Neuronal stem cell (in vitro differentiated cells): ENCODE measurements around the gene SRGAP3.

Experiments used
- DNase-seq: peaks from one replicate; pipeline ENCODE4 v3.0.0-alpha.2; 2013; ENCODE audit warnings: low spot score
- H2AFZ ChIP-seq: one replicate; pipeline ENCODE4 v1.6.1; 2013; ENCODE audit warnings: mild to moderate bottlenecking, low read length, inconsistent platforms
- H2AK5ac ChIP-seq: 2 replicates; pipeline ENCODE4 v1.6.1; 2013; ENCODE audit warnings: low read depth, mild to moderate bottlenecking, inconsistent platforms, low read length, moderate library complexity, mixed read lengths
- H2BK120ac ChIP-seq: 2 replicates; pipeline ENCODE4 v1.6.1; 2013; ENCODE audit warnings: low read depth, mild to moderate bottlenecking, inconsistent platforms, low read length, moderate library complexity, mixed read lengths
- H2BK12ac ChIP-seq: one replicate; pipeline ENCODE4 v1.6.1; 2013; ENCODE audit warnings: low read length, inconsistent platforms
- H2BK15ac ChIP-seq: 2 replicates; pipeline ENCODE4 v1.6.1; 2013; ENCODE audit warnings: mild to moderate bottlenecking, low read length, inconsistent platforms, mixed read lengths
- H2BK5ac ChIP-seq: one replicate; pipeline ENCODE4 v1.6.1; 2013; ENCODE audit warnings: inconsistent platforms, mild to moderate bottlenecking, low read length, moderate library complexity
- H3K14ac ChIP-seq: one replicate; pipeline ENCODE4 v1.6.1; 2013; ENCODE audit warnings: low read length, inconsistent platforms
- H3K18ac ChIP-seq: 2 replicates; pipeline ENCODE4 v1.6.1; 2013; ENCODE audit warnings: low read length, inconsistent platforms
- H3K23ac ChIP-seq: 2 replicates; pipeline ENCODE4 v1.6.1; 2013; ENCODE audit warnings: low read depth, mild to moderate bottlenecking, mixed read lengths, low read length, inconsistent platforms; ENCODE audit not compliant: poor library complexity
- H3K27ac ChIP-seq: replicated peaks from 3 replicates; pipeline ENCODE4 v1.5.1; 2013; ENCODE audit warnings: low read length, inconsistent platforms
- H3K27me3 ChIP-seq, 3 experiments: 2 replicates each; pipeline ENCODE4 v1.6.1; 2013; ENCODE audit warnings: low read length in 3 of 3, mild to moderate bottlenecking in 2 of 3, inconsistent platforms in 1 of 3, low read depth in 1 of 3, mixed read lengths in 1 of 3, moderate library complexity in 1 of 3; ENCODE audit not compliant: control insufficient read depth in 3 of 3, insufficient read depth in 3 of 3
- H3K36me3 ChIP-seq, 2 donors: replicated peaks in 1 of 2; 2 replicates each; pipeline ENCODE4 v1.6.1; 2013; ENCODE audit warnings: low read length in 2 of 2; ENCODE audit not compliant: control insufficient read depth in 2 of 2, insufficient read depth in 2 of 2
- H3K4ac ChIP-seq: 2 replicates; pipeline ENCODE4 v1.6.1; 2013; ENCODE audit warnings: inconsistent platforms, mild to moderate bottlenecking, low read length, moderate library complexity
- H3K4me1 ChIP-seq, 2 donors: 1 replicate in 1 of 2; 2 replicates in 1 of 2; pipeline ENCODE4 v1.6.1; 2013; ENCODE audit warnings: low read length in 2 of 2, low read depth in 1 of 2; ENCODE audit not compliant: control insufficient read depth in 2 of 2, insufficient read depth in 1 of 2
- H3K4me2 ChIP-seq: one replicate; pipeline ENCODE4 v1.6.1; 2013; ENCODE audit warnings: mild to moderate bottlenecking, low read length, inconsistent platforms; ENCODE audit not compliant: insufficient read depth, poor library complexity, severe bottlenecking
- H3K4me3 ChIP-seq, 2 donors: 2 replicates each; pipeline ENCODE4 v1.5.1; 2013; ENCODE audit warnings: low read length in 2 of 2, mild to moderate bottlenecking in 2 of 2, inconsistent platforms in 1 of 2, moderate library complexity in 1 of 2
- H3K79me1 ChIP-seq: one replicate; pipeline ENCODE4 v1.6.1; 2013; ENCODE audit warnings: low read depth, mild to moderate bottlenecking, inconsistent platforms, low read length, moderate library complexity
- H3K9ac ChIP-seq: one replicate; pipeline ENCODE4 v1.6.1; 2013; ENCODE audit warnings: mild to moderate bottlenecking, low read depth, low read length, inconsistent platforms; ENCODE audit not compliant: poor library complexity
- H3K9me3 ChIP-seq, 2 donors: replicated peaks in 1 of 2; 2 replicates each; pipeline versions ENCODE3 to v1.6.1; 2013; ENCODE audit warnings: low read length in 2 of 2, mild to moderate bottlenecking in 2 of 2, inconsistent platforms in 1 of 2, low read depth in 1 of 2, mixed read lengths in 1 of 2, moderate library complexity in 1 of 2; ENCODE audit not compliant: control insufficient read depth in 2 of 2, insufficient read depth in 1 of 2
- H4K8ac ChIP-seq: one replicate; pipeline ENCODE4 v1.6.1; 2013; ENCODE audit warnings: low read depth, mild to moderate bottlenecking, inconsistent platforms, low read length, moderate library complexity
- H4K91ac ChIP-seq: one replicate; pipeline ENCODE4 v1.6.1; 2013; ENCODE audit warnings: low read length, low read depth, mild to moderate bottlenecking, inconsistent platforms; ENCODE audit not compliant: poor library complexity
- WGBS, 2 donors: extraction: QIAGEN DNeasy Blood & Tissue Kit; methylation state at CpG; one replicate each; pipeline ENCODE4 v1.1.7; 2013; ENCODE audit warnings: missing lambda C conversion rate in 2 of 2, mixed read lengths in 1 of 2; ENCODE audit not compliant: insufficient read length in 2 of 2, insufficient replicate concordance in 1 of 2; ENCODE audit errors: extremely low coverage in 2 of 2; 5-methylcytosine and 5-hydroxymethylcytosine counted together

The SRGAP3 gene

GRCh38 chr3:9175421-9175820, 74.0 kb downstream of the SRGAP3 start:
- H3K79me1 ChIP-seq: peaks cover 6% of the 10 kb centered on the region
- peaks cover 0 to 10% of the 10 kb centered on the region in 2 donors for H3K9me3 ChIP-seq
- no peak overlapping the region for H4K91ac ChIP-seq
- DNase-seq: no peak
- no peaks in the 10 kb centered on the region for H3K27me3 ChIP-seq
- H3K4me1 ChIP-seq: peaks cover 4 to 6% of the 10 kb centered on the region in 2 donors
- no peak overlapping the region for H2AK5ac ChIP-seq
- H3K18ac ChIP-seq: no peak overlapping the region
- H3K14ac ChIP-seq: no peak overlapping the region
- no peak overlapping the region for H2BK15ac ChIP-seq
- H3K4me3 ChIP-seq: no peak overlapping the region
- H3K4me2 ChIP-seq: no peak overlapping the region
- no CpG with 5 or more reads among the region's 5 CpGs for WGBS, 2 donors
- no peak overlapping the region for H2BK12ac ChIP-seq
- H2AFZ ChIP-seq: no peak overlapping the region
- H3K27ac ChIP-seq: no peak overlapping the region
- no peak overlapping the region for H3K9ac ChIP-seq
- H3K4ac ChIP-seq: no peak overlapping the region
- H2BK120ac ChIP-seq: no peak overlapping the region
- H4K8ac ChIP-seq: no peak overlapping the region
- peaks cover 1 to 51% of the 10 kb centered on the region in 2 donors for H3K36me3 ChIP-seq
- no peak overlapping the region for H2BK5ac ChIP-seq
- H3K23ac ChIP-seq: no peak overlapping the region

DNA sequence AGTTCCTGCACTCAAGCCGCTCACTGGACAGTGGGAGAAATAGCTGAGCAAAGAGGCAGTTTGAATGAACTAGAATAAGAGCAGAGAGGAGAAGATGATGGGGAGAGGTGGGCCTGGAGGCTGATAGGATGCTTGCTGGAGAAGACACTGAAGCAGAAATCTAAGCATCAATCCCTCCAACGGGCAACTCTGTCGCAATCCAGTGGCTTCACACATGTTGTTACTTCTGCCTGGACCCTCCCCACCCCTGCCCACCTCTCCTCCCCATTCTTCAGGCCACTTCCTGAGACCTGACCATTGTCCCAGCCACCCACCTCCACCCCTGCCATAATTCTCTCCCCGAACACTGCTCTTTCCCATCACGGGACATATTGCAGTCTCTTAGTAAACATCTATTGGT, 76.0 kb downstream of the SRGAP3 start:
- H3K4me1 ChIP-seq: peaks cover 4 to 9% of the 10 kb centered on the region in 2 donors
- H3K23ac ChIP-seq: no peak overlapping the region
- H2BK5ac ChIP-seq: no peak overlapping the region
- no peak overlapping the region for H2BK12ac ChIP-seq
- H2BK15ac ChIP-seq: no peak overlapping the region
- H2AFZ ChIP-seq: no peak overlapping the region
- no peak overlapping the region for H3K4me3 ChIP-seq
- H3K27ac ChIP-seq: no peak overlapping the region
- WGBS, 2 donors: no CpG with 5 or more reads among the region's 5 CpGs
- no peak overlapping the region for H3K14ac ChIP-seq
- peaks cover 0 to 36% of the 10 kb centered on the region in 2 donors for H3K36me3 ChIP-seq
- DNase-seq: no peak
- H3K79me1 ChIP-seq: peaks cover 3% of the 10 kb centered on the region
- H2AK5ac ChIP-seq: no peak overlapping the region
- H4K91ac ChIP-seq: no peak overlapping the region
- H3K9ac ChIP-seq: no peak overlapping the region
- H3K4me2 ChIP-seq: no peak overlapping the region
- H2BK120ac ChIP-seq: no peak overlapping the region
- no peak overlapping the region for H4K8ac ChIP-seq
- peaks cover 0 to 6% of the 10 kb centered on the region in 2 donors for H3K9me3 ChIP-seq
- no peak overlapping the region for H3K4ac ChIP-seq
- no peak overlapping the region for H3K18ac ChIP-seq
- no peaks in the 10 kb centered on the region for H3K27me3 ChIP-seq

DNA sequence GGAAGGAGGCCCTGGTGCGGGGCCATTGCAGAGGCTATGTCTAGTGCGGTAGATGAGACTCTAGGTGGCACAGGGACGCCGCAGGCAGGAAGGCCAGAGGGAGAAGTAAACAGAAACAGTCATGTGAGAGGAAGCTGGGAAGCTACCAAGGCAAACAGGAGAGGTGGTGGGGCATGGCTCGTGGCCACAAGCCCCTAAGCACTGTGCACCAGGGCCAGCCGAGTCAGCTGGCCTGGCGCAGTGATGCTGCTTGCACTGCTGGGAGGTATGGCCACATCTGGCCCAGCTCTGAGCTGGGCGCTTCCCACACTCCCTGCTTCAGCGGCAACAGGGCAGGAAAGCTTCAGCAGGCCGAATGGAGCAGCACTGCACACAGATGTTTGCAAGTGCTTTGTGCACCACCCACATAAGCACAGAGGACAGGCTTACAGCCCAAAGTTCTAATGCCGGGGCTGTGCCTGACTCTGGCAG, 76.6 kb downstream of the SRGAP3 start:
- Histone ChIP-seq H2AFZ (no peak overlapping the region), H2BK5ac (no peak overlapping the region), H3K18ac (peak overlapping the region; percentile 50), H3K27ac (no peak overlapping the region), H2BK120ac (no peak overlapping the region), H3K4ac (no peak overlapping the region), H3K14ac (peak overlapping the region; percentile 22), H3K36me3 (peaks cover 0 to 30% of the 10 kb centered on the region in 2 donors), H2AK5ac (peak overlapping the region; percentile 21), H3K9me3 (peaks cover 0 to 6% of the 10 kb centered on the region in 2 donors), H3K4me1 (peaks cover 4 to 14% of the 10 kb centered on the region in 2 donors), H4K91ac (no peak overlapping the region), H3K9ac (peak overlapping the region; percentile 24), H3K27me3 (no peaks in the 10 kb centered on the region), H2BK12ac (no peak overlapping the region), H2BK15ac (no peak overlapping the region), H3K79me1 (peaks cover 3% of the 10 kb centered on the region), H3K4me2 (no peak overlapping the region), H3K23ac (peak overlapping the region; percentile 6), H3K4me3 (no peak overlapping the region), H4K8ac (no peak overlapping the region)
- no CpG with 5 or more reads among the region's 11 CpGs for WGBS, 2 donors
- DNase-seq: no peak

DNA sequence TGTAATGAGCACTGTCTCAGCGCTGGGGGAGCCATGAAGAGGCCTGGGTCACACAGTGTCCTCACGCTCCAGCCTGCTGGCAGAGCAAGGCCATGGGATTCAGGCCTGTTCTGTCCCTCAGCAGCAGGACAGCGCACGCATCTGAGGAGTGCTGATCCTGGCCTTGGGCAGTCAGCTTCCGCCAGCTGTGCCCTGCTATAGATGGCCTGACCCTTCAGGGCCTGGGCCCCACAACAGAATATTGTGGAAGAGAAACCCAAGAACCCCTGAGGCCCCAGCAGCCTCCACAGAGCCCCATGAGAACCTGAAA, 78.6 kb downstream of the SRGAP3 start:
- H3K27ac ChIP-seq: no peak overlapping the region
- H4K91ac ChIP-seq: peak overlapping the region; percentile 94
- no CpG with 5 or more reads among the region's 5 CpGs for whole genome bisulfite sequencing, 2 donors
- peak overlapping the region; percentile 16 for H2BK12ac ChIP-seq
- H2BK5ac ChIP-seq: no peak overlapping the region
- peaks cover 0 to 16% of the 10 kb centered on the region in 2 donors for H3K4me1 ChIP-seq
- no peak for DNase-seq
- no peak overlapping the region for H2BK15ac ChIP-seq
- no peak overlapping the region for H3K4ac ChIP-seq
- peak overlapping the region in 1 of 2 donors; percentile 27 for H3K4me3 ChIP-seq
- H3K27me3 ChIP-seq: no peaks in the 10 kb centered on the region
- peaks cover 0 to 22% of the 10 kb centered on the region in 2 donors for H3K36me3 ChIP-seq
- no peak overlapping the region for H3K4me2 ChIP-seq
- peaks cover 0 to 6% of the 10 kb centered on the region in 2 donors for H3K9me3 ChIP-seq
- no peak overlapping the region for H2BK120ac ChIP-seq
- peak overlapping the region; percentile 74 for H3K23ac ChIP-seq
- peak overlapping the region; percentile 66 for H3K18ac ChIP-seq
- no peak overlapping the region for H3K9ac ChIP-seq
- no peak overlapping the region for H4K8ac ChIP-seq
- no peak overlapping the region for H3K14ac ChIP-seq
- no peak overlapping the region for H2AFZ ChIP-seq
- peaks cover 2% of the 10 kb centered on the region for H3K79me1 ChIP-seq
- peak overlapping the region; percentile 64 for H2AK5ac ChIP-seq
